ENCODE results near the gene ENC1. TPM values are rescaled to one million over a fixed set of nuclear protein-coding genes. Genes with fewer than 3 reads are reported as not detected.

ENC1 gene
- total and polyA plus RNA-seq, 7 experiments from 2014 or later, result 0.77 to 18.1 (median 1.6) TPM

DNA sequence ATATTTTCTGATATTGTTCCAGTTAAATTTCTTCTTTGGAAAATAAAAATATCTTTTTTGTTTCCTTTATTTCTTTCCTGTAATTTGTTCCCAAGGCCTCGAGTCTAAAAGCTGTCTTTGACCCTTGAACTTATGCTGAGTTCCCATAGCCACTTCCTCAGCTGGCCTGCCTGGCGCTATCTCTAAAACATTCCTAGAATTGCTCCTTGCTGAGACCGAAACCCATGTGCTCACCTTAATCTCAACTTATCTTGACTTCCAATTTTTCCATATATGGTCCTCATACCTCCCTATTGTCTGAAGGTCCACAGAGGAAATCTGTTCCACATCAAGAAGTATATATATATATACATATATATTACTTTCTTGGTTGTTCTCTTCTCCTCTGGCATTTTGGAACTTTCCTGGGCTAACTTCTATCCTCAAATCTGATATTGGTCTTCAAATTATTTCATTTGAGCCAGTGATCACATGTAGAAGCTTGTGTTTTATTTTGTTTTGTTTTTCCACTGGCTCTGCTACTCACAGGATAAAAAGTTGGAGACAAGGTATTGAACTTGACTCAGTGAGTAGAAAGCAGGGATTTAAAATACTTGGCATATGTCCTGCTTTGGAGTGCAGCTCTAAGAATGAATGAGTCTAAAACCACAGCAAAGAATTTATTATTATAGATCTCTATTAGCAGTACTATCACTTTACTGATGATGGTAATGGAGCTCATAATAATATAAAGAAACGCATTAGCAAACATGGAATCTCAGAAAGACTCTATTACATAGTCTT is 45.2 kb downstream of the ENC1 start:
- no peaks in the 10 kb centered on the region for H3K36me3 Mint-ChIP-seq
- H3K27me3 ChIP-seq (ENCODE audit: control insufficient read depth in 2 of 2, insufficient read depth in 2 of 2, low read length in 2 of 2), result no peaks in the 10 kb centered on the region
- H3K27me3 Mint-ChIP-seq, result peaks cover 11 to 28% (median 24%) of the 10 kb centered on the region in 5 donors
- H3K4me3 Mint-ChIP-seq, result no peak overlapping the region
- H3K36me3 ChIP-seq (ENCODE audit: control insufficient read depth in 2 of 3, insufficient read depth in 3 of 3, low read length in 3 of 3), result no peaks in the 10 kb centered on the region
- ATAC-seq (no peak), DNase-seq (no peak)
- intact Hi-C loops (cut with micrococcal nuclease), result no loop called here
- ChIA-PET POLR2A (no interaction called here), CTCF (no interaction called here)
- H3K27ac ChIP-seq (ENCODE audit: low read depth, low read length), result no peak overlapping the region
- H3K9me3 Mint-ChIP-seq, result peaks cover 0 to 2% (median 0%) of the 10 kb centered on the region in 11 donors
- no peak overlapping the region for H3K4me3 ChIP-seq (ENCODE audit: low read length)
- H3K4me1 ChIP-seq (ENCODE audit: control insufficient read depth in 2 of 2, insufficient read depth in 2 of 2, low read length in 2 of 2), result no peaks in the 10 kb centered on the region
- no peaks in the 10 kb centered on the region for H3K9me3 ChIP-seq (ENCODE audit: control insufficient read depth in 2 of 3, low read length in 3 of 3)
- H3K4me1 Mint-ChIP-seq, result peaks cover 0 to 2% (median 0%) of the 10 kb centered on the region in 7 donors
- H3K27ac Mint-ChIP-seq, result peak overlapping the region in 1 of 9 donors; percentile 37

DNA sequence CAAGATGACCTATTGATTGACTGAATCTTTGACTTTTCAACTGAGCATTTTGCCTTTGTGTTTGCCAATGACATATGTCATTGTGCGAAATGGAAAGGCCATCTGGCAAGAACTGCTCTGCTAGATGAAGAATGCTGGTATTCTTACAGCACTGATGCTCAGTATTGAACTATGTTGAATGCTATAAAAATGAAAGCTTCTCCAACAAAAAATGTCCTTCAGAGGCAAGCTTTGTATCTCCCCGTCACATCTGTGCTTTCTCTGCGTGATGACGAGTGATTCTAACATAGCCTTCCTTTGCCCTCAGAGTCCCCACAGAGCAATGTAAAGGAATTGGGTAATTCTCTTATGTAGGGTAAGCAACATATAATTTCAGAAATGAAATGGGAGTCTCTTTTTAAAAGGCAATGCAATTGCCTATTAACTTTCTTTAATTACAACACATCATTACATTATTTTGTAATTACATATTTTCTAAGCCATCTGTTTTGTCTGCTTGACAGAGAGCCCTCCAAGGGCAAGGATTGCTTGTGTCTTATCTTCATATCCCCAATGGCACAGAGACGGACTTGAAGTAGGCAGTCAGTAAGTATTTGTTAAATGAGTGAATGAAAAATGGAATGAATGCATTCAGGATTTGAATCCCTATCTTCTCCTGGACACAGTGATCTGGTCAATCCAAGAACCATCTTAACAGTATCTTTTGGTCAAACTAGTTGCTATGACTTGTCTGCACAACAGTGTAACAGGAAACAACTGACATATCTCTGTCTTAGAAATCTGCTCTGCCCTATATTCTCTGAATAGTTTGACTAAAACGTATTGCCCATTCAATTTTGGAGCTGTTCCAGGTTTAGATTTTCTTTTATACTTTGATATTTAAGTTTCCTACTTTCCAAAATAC is 46.1 kb downstream of the ENC1 start:
- Histone ChIP-seq H3K9me3 (ENCODE audit: control insufficient read depth in 2 of 3, low read length in 3 of 3) (no peaks in the 10 kb centered on the region), H3K27ac (ENCODE audit: low read depth, low read length) (no peak overlapping the region), H3K36me3 (ENCODE audit: control insufficient read depth in 2 of 3, insufficient read depth in 3 of 3, low read length in 3 of 3) (no peaks in the 10 kb centered on the region), H3K4me1 (ENCODE audit: control insufficient read depth in 2 of 2, insufficient read depth in 2 of 2, low read length in 2 of 2) (no peaks in the 10 kb centered on the region), H3K4me3 (ENCODE audit: low read length) (no peak overlapping the region), H3K27me3 (ENCODE audit: control insufficient read depth in 2 of 2, insufficient read depth in 2 of 2, low read length in 2 of 2) (no peaks in the 10 kb centered on the region)
- H3K27me3 Mint-ChIP-seq, result peaks cover 8 to 31% (median 24%) of the 10 kb centered on the region in 5 donors
- peaks cover 0 to 2% (median 0%) of the 10 kb centered on the region in 7 donors for H3K4me1 Mint-ChIP-seq
- no peak for DNase-seq
- H3K36me3 Mint-ChIP-seq, result no peaks in the 10 kb centered on the region
- intact Hi-C loops (cut with micrococcal nuclease), result no loop called here
- CTCF ChIA-PET, result no interaction called here
- no peak overlapping the region for H3K27ac Mint-ChIP-seq
- peaks cover 0 to 2% (median 0%) of the 10 kb centered on the region in 11 donors for H3K9me3 Mint-ChIP-seq
- POLR2A ChIA-PET, result no interaction called here
- no peak overlapping the region for H3K4me3 Mint-ChIP-seq
- no peak for ATAC-seq

DNA sequence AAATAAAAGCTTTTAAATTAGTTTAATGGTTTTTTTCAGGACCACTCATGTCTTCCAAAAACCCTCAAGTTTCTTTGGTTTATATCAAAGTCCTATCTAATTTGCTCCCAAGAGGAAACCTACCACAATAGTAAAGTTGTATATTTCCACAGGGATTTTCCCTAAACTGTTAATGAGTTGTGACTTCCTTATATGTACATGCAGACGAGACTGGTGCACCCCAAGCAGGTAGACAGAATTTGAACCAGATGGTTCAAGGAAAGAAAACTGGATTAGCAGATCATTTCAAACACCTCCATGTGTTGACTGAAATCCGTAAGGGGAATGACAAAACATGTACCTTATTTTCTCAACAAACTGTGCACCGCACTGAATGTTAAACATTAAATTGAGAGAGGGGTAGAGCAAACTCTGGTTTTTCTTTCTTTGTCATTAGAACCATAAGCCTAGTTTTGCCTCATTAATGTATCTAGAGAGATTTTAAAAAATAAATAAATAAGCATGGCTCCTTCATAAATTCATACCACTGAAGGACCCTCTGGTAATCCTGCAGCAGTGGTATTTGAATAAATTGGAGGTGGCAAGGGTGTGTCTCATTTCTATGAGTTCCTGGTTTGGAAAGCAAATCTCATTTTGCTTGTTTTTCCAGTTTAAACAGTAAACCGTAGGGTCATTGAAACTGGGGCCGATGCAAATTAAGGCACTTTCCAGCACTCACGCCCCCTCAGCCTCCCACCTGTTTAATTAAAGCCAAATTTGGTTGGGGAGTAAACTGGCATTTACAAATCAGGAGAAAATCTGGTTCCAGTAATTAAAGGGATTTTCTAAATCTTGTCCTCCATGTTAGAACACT is 51.1 kb downstream of the ENC1 start:
- H3K4me3 Mint-ChIP-seq, result no peak overlapping the region
- intact Hi-C loops (cut with micrococcal nuclease), result no loop called here
- H3K27me3 ChIP-seq (ENCODE audit: control insufficient read depth in 2 of 2, insufficient read depth in 2 of 2, low read length in 2 of 2), result no peaks in the 10 kb centered on the region
- peaks cover 8 to 40% (median 13%) of the 10 kb centered on the region in 5 donors for H3K27me3 Mint-ChIP-seq
- H3K27ac ChIP-seq (ENCODE audit: low read depth, low read length), result no peak overlapping the region
- H3K9me3 ChIP-seq (ENCODE audit: control insufficient read depth in 2 of 3, low read length in 3 of 3), result no peaks in the 10 kb centered on the region
- H3K4me3 ChIP-seq (ENCODE audit: low read length), result no peak overlapping the region
- peaks cover 0 to 2% (median 0%) of the 10 kb centered on the region in 11 donors for H3K9me3 Mint-ChIP-seq
- H3K4me1 Mint-ChIP-seq, result peaks cover 0 to 24% (median 3%) of the 10 kb centered on the region in 7 donors
- DNase-seq, result no peak
- H3K36me3 ChIP-seq (ENCODE audit: control insufficient read depth in 2 of 3, insufficient read depth in 3 of 3, low read length in 3 of 3), result no peaks in the 10 kb centered on the region
- no peaks in the 10 kb centered on the region for H3K36me3 Mint-ChIP-seq
- CTCF ChIA-PET, result no interaction called here
- POLR2A ChIA-PET, result no interaction called here
- no peak overlapping the region for H3K27ac Mint-ChIP-seq
- H3K4me1 ChIP-seq (ENCODE audit: control insufficient read depth in 2 of 2, insufficient read depth in 2 of 2, low read length in 2 of 2), result no peaks in the 10 kb centered on the region
- no peak for ATAC-seq

DNA sequence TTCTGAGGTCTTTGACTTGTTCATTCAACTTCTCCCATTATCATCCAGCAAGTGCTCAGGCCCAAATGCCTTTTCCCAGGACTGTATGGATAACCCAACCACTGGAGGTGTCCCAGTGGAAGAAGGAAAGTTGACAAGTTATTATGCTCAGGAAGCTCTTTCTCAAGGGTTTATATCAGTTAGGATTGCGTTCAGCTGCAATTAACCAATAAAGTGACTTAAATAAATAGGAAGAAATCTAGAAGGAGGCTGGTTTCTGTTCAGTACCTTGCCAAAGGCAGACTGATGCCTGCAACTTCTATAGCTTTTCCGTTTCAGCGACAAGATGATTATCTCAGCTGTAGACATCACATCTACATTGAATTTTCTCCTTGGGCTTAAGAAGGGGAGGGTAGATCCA is 52.1 kb downstream of the ENC1 start:
- H3K4me1 ChIP-seq (ENCODE audit: control insufficient read depth in 2 of 2, insufficient read depth in 2 of 2, low read length in 2 of 2), result no peaks in the 10 kb centered on the region

DNA sequence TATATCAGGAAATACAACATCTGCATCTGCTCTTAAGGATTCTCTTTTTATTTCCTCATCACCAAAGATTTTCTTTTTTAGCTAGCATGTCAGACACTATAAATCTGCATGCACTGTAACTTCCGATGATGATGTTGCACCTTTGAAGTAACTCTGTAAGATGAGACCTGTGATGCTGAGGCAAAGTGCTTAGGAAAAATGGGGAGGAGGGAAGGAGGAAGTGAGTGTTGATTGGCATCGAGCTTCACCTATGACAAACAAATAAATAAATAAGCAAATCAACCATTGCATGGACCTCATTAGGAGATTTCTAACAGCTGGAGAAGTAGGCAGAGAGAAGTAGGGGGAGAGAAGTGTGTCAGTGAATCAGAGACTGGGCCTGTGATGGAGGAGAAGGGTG is 52.6 kb downstream of the ENC1 start:
- Mint-ChIP-seq H3K4me3 (no peak overlapping the region), H3K36me3 (no peaks in the 10 kb centered on the region), H3K27me3 (peaks cover 8 to 46% (median 13%) of the 10 kb centered on the region in 5 donors), H3K4me1 (peaks cover 0 to 26% (median 3%) of the 10 kb centered on the region in 7 donors), H3K9me3 (peaks cover 0 to 2% (median 0%) of the 10 kb centered on the region in 11 donors), H3K27ac (peak overlapping the region in 2 of 9 donors; percentile 2 to 17)
- peak in 1 of 9 donors; percentile 9 for DNase-seq
- H3K4me1 ChIP-seq (ENCODE audit: control insufficient read depth in 2 of 2, insufficient read depth in 2 of 2, low read length in 2 of 2), result no peaks in the 10 kb centered on the region
- H3K27me3 ChIP-seq (ENCODE audit: control insufficient read depth in 2 of 2, insufficient read depth in 2 of 2, low read length in 2 of 2), result no peaks in the 10 kb centered on the region
- H3K4me3 ChIP-seq (ENCODE audit: low read length), result no peak overlapping the region
- ChIA-PET POLR2A (no interaction called here), CTCF (interaction anchor here (0.9 kb wide), 1 partner anchor 17 kb away, joined by 3 read pairs; no protein-coding TSS in a partner anchor)
- no peaks in the 10 kb centered on the region for H3K9me3 ChIP-seq (ENCODE audit: control insufficient read depth in 2 of 3, low read length in 3 of 3)
- ATAC-seq, result no peak
- H3K36me3 ChIP-seq (ENCODE audit: control insufficient read depth in 2 of 3, insufficient read depth in 3 of 3, low read length in 3 of 3), result no peaks in the 10 kb centered on the region
- H3K27ac ChIP-seq (ENCODE audit: low read depth, low read length), result no peak overlapping the region
- intact Hi-C loops (cut with micrococcal nuclease), result no loop called here

More for the DNA sequence above, 52.1 kb downstream of the ENC1 start:
- Histone ChIP-seq H3K27ac (ENCODE audit: low read depth, low read length) (no peak overlapping the region), H3K4me3 (ENCODE audit: low read length) (no peak overlapping the region), H3K36me3 (ENCODE audit: control insufficient read depth in 2 of 3, insufficient read depth in 3 of 3, low read length in 3 of 3) (no peaks in the 10 kb centered on the region), H3K27me3 (ENCODE audit: control insufficient read depth in 2 of 2, insufficient read depth in 2 of 2, low read length in 2 of 2) (no peaks in the 10 kb centered on the region), H3K9me3 (ENCODE audit: control insufficient read depth in 2 of 3, low read length in 3 of 3) (no peaks in the 10 kb centered on the region)
- Mint-ChIP-seq H3K4me3 (no peak overlapping the region), H3K27me3 (peaks cover 8 to 44% (median 13%) of the 10 kb centered on the region in 5 donors), H3K27ac (no peak overlapping the region), H3K4me1 (peaks cover 0 to 24% (median 3%) of the 10 kb centered on the region in 7 donors), H3K9me3 (peaks cover 0 to 2% (median 0%) of the 10 kb centered on the region in 11 donors), H3K36me3 (no peaks in the 10 kb centered on the region)
- ATAC-seq (no peak), DNase-seq (no peak)
- intact Hi-C loops (cut with micrococcal nuclease), result no loop called here
- ChIA-PET POLR2A (no interaction called here), CTCF (interaction anchor here (0.9 kb wide), 1 partner anchor 17 kb away, joined by 3 read pairs; no protein-coding TSS in a partner anchor)

DNA sequence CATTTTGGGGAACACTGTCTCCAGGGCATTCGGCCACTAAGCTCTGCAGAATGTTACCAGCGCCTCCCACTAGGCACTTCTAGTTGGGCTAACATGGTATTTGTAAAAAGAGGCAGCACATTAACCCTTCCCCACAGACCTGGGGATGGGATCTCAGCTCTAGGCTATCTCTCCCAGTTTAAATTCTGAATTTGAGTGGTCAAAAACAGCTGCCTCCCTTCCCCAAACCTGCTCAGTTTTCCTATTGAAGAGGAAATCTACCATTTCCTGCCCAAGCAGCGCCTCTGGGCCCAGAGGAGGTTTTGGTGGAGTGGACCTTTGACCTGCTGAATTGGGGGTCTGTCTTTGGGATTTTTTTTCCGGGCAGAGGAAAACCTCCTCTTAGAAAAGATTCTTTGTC is 53.2 kb downstream of the ENC1 start:
- no peaks in the 10 kb centered on the region for H3K27me3 ChIP-seq (ENCODE audit: control insufficient read depth in 2 of 2, insufficient read depth in 2 of 2, low read length in 2 of 2)
- no peaks in the 10 kb centered on the region for H3K36me3 Mint-ChIP-seq
- ChIA-PET CTCF (interaction anchor here (0.9 kb wide), 1 partner anchor 16 kb away, joined by 3 read pairs; no protein-coding TSS in a partner anchor), POLR2A (no interaction called here)
- H3K9me3 Mint-ChIP-seq, result peaks cover 0 to 2% (median 0%) of the 10 kb centered on the region in 11 donors
- no peak for ATAC-seq
- DNase-seq, result no peak
- H3K9me3 ChIP-seq (ENCODE audit: control insufficient read depth in 2 of 3, low read length in 3 of 3), result no peaks in the 10 kb centered on the region
- H3K4me1 Mint-ChIP-seq, result peaks cover 0 to 31% (median 3%) of the 10 kb centered on the region in 7 donors
- H3K4me3 ChIP-seq (ENCODE audit: low read length), result no peak overlapping the region
- H3K4me1 ChIP-seq (ENCODE audit: control insufficient read depth in 2 of 2, insufficient read depth in 2 of 2, low read length in 2 of 2), result no peaks in the 10 kb centered on the region
- H3K27ac ChIP-seq (ENCODE audit: low read depth, low read length), result no peak overlapping the region
- peaks cover 8 to 51% (median 13%) of the 10 kb centered on the region in 5 donors for H3K27me3 Mint-ChIP-seq
- intact Hi-C loops (cut with micrococcal nuclease), result no loop called here
- no peak overlapping the region for H3K27ac Mint-ChIP-seq
- no peak overlapping the region for H3K4me3 Mint-ChIP-seq
- no peaks in the 10 kb centered on the region for H3K36me3 ChIP-seq (ENCODE audit: control insufficient read depth in 2 of 3, insufficient read depth in 3 of 3, low read length in 3 of 3)

Measured in naive thymus-derived CD4-positive, alpha-beta T cell (primary cell).